K562 (cell line): ENCODE data around the gene ARR3. TPM values are rescaled to one million over a fixed set of nuclear protein-coding genes. Genes with fewer than 3 reads are reported as not detected.

ENCODE experiments used
- ATAC-seq: fragments of 200-7000 bp; cut with Tn5 transposase; 3 replicates; pipeline ENCODE4 v1.9.1; 2020; ENCODE audit warnings: moderate library complexity
- BruUV-seq: library from RNA; stranded (reverse); fragments of 400-500 nt; replicated peaks from 2 replicates; lab custom pipeline; 2021; lab: Mats Ljungman, UMichigan
- CTCF ChIA-PET: fragments of 300-600 bp; formaldehyde crosslinking; extraction: SDS; loops from one replicate; lab custom pipeline; 2021; ENCODE audit warnings: low intra/inter-chr PET ratio; lab: Yijun Ruan, JAX
- POLR2A ChIA-PET: fragments of 300-600, 350-650 bp; sonication (Branson Sonifier 250); formaldehyde crosslinking; extraction: SDS; loops from one replicate; lab custom pipeline; 2021; ENCODE audit warnings: antibody characterized with exemption, inconsistent platforms; lab: Yijun Ruan, JAX
- DNase-seq, 4 experiments: peaks; one replicate each; pipeline versions ENCODE4 v3.0.0 to v3.0.0-alpha.2; 2011 to 2018; ENCODE audit warnings: low spot score in 3 of 4, mixed read lengths in 3 of 4; ENCODE audit errors: extremely low read depth in 1 of 4
- FAIRE-seq: peaks from 2 replicates; lab custom pipeline; 2011; peaks lifted over from hg19 to GRCh38; lab: Jason Lieb, UNC
- H2AFZ ChIP-seq: 2 replicates; pipeline ENCODE4 v1.6.0; 2011; ENCODE audit warnings: low read depth, low read length, control low read depth, inconsistent platforms
- H3K27ac ChIP-seq: fragments of 200-600 bp; 3 replicates; pipeline ENCODE4 v1.8.0; 2011; ENCODE audit warnings: low read depth, mild to moderate bottlenecking, control low read depth, inconsistent platforms, low read length, moderate library complexity, mixed read lengths; ENCODE audit errors: extremely low read depth
- H3K27me3 ChIP-seq, 2 experiments: fragments of 300-600 bp in 1 of 2; 2 replicates in 1 of 2; 3 replicates in 1 of 2; pipeline versions ENCODE4 v1.6.0 to v1.8.0; 2011; ENCODE audit warnings: inconsistent platforms in 2 of 2, low read length in 2 of 2, mild to moderate bottlenecking in 1 of 2, mixed read lengths in 1 of 2, moderate library complexity in 1 of 2; ENCODE audit not compliant: control insufficient read depth in 2 of 2, insufficient read depth in 2 of 2
- H3K36me3 ChIP-seq: fragments of 300-600 bp; 3 replicates; pipeline ENCODE4 v1.8.0; 2011; ENCODE audit warnings: mild to moderate bottlenecking, low read length, inconsistent platforms; ENCODE audit not compliant: control insufficient read depth, insufficient read depth
- H3K4me1 ChIP-seq, 2 experiments: fragments of 200-600 bp in 1 of 2; replicated peaks in 1 of 2; 2 replicates in 1 of 2; 3 replicates in 1 of 2; pipeline versions ENCODE4 v1.5.1 to v1.8.0; 2011; ENCODE audit warnings: inconsistent platforms in 2 of 2, low read length in 2 of 2, mild to moderate bottlenecking in 1 of 2, mixed read lengths in 1 of 2, moderate library complexity in 1 of 2; ENCODE audit not compliant: control insufficient read depth in 2 of 2, insufficient read depth in 2 of 2
- H3K4me2 ChIP-seq: 2 replicates; pipeline ENCODE4 v1.6.1; 2011; ENCODE audit warnings: low read length, control low read depth, inconsistent platforms, mixed read lengths; ENCODE audit not compliant: insufficient read depth
- H3K4me3 ChIP-seq: fragments of 200-600 bp; sonication (generic), shearing (Covaris generic); 2 replicates; pipeline ENCODE4 v1.5.1; 2016; ENCODE audit warnings: control low read depth, inconsistent platforms
- H3K79me2 ChIP-seq: fragments of 200-600 bp; 3 replicates; pipeline ENCODE4 v1.8.0; 2011; ENCODE audit warnings: low read length, inconsistent platforms; ENCODE audit not compliant: control insufficient read depth, insufficient read depth
- H3K9ac ChIP-seq, 2 experiments: 2 replicates each; pipeline versions ENCODE4 v1.6.0 to v1.6.1; 2011; ENCODE audit warnings: low read depth in 2 of 2, low read length in 2 of 2, control low read depth in 1 of 2, inconsistent platforms in 1 of 2, mild to moderate bottlenecking in 1 of 2, mixed read lengths in 1 of 2; ENCODE audit not compliant: insufficient read depth in 1 of 2
- H3K9me1 ChIP-seq: one replicate; pipeline ENCODE4 v1.6.0; 2011; ENCODE audit warnings: inconsistent platforms, mild to moderate bottlenecking, low read length, moderate library complexity; ENCODE audit not compliant: control insufficient read depth, insufficient read depth
- H3K9me3 ChIP-seq: replicated peaks from 2 replicates; pipeline ENCODE4 v1.5.1; 2011; ENCODE audit warnings: low read depth, low read length, inconsistent platforms; ENCODE audit not compliant: control insufficient read depth, insufficient read depth
- H4K20me1 ChIP-seq: replicated peaks from 2 replicates; pipeline ENCODE4 v1.6.1; 2011; ENCODE audit warnings: low read length, inconsistent platforms, mixed read lengths; ENCODE audit not compliant: control insufficient read depth, insufficient read depth
- CREB1 ChIP-seq, 2 experiments: sonication (generic) in 1 of 2; formaldehyde crosslinking in 1 of 2; IDR thresholded peaks; 2 replicates each; pipeline versions ENCODE4 v1.6.1 to v1.8.0; 2012 to 2022; ENCODE audit warnings: inconsistent platforms in 1 of 2, mild to moderate bottlenecking in 1 of 2, missing genetic modification reagents in 1 of 2, moderate library complexity in 1 of 2
- FIP1L1 ChIP-seq: fragments of 200-400 bp; formaldehyde crosslinking; IDR thresholded peaks from 2 replicates; pipeline ENCODE4 v1.6.1; 2018; ENCODE audit warnings: mild to moderate bottlenecking, low read depth, low read length; ENCODE audit not compliant: poor library complexity, severe bottlenecking
- HINFP ChIP-seq: fragments of 450-650 bp; conservative IDR thresholded peaks from 2 replicates; pipeline ENCODE4 v1.6.1; 2016; ENCODE audit warnings: missing genetic modification characterization, low read depth, mild to moderate bottlenecking, control low read depth, missing compliant biosample characterization
- PHB ChIP-seq: fragments of 250-450 bp; sonication (Bioruptor Pico); IDR thresholded peaks from 2 replicates; pipeline ENCODE4 v1.5.0; 2021
- ZFP91 ChIP-seq: sonication (generic); formaldehyde crosslinking; IDR thresholded peaks from 2 replicates; pipeline ENCODE4 v1.8.0; 2022; ENCODE audit warnings: mild to moderate bottlenecking, missing genetic modification reagents
- WGBS: fragments of 100-300 bp; shearing (Covaris generic); methylation state at CpG from one replicate; pipeline ENCODE4 v1.1.6; 2016; ENCODE audit warnings: low coverage, mixed read lengths; ENCODE audit not compliant: insufficient coverage; ENCODE audit errors: missing lambda C conversion rate; 5-methylcytosine and 5-hydroxymethylcytosine counted together
- in situ Hi-C: fragments of 300-500 bp; cut with MboI; formaldehyde crosslinking; loops from 4 replicates; pipeline ENCODE4 v1.15.0; 2018; ENCODE audit warnings: inconsistent platforms, mixed read lengths
- intact Hi-C: fragments of 100-400 bp; cut with micrococcal nuclease; formaldehyde crosslinking; loops from 2 replicates; pipeline ENCODE4 v1.14.2; 2022
- polyA plus RNA-seq, 8 experiments: library from polyadenylated mRNA; depleted of rRNA in 4 of 8; stranded (reverse) in 5 of 8; unstranded in 3 of 8; fragments of >200 nt; fragmentation: Nextera tagmentation in 2 of 8; fragmentation: Illumina TruSeq in 1 of 8; extraction: Ambion mirVana in 2 of 8; extraction: Trizol in 1 of 8; gene quantifications; 2 replicates each; pipeline versions ENCODE4 v1.2.1 to v1.2.3, GENCODE V29; 2011 to 2014; ENCODE audit warnings: inconsistent platforms in 1 of 8, missing spikeins in 1 of 8
- total RNA-seq, 7 experiments: library from RNA; depleted of rRNA in 6 of 7; stranded (reverse); fragments of >200 nt in 6 of 7; fragmentation: Illumina TruSeq in 2 of 7; extraction: Trizol in 2 of 7; gene quantifications; 2 replicates each; pipeline versions ENCODE4 v1.2.1 to v1.2.3, GENCODE V29; 2011 to 2021; ENCODE audit warnings: low replicate concordance in 1 of 7

Gene ARR3
- total and polyA plus RNA-seq, 9 of the 15 experiments (the other 6 are each of a cell fraction or from before 2014, with no cell fraction given): not detected

GRCh38 chrX:70292788-70293187 lies 24.7 kb downstream of the ARR3 start:
- WGBS: 0% methylated on average over 1 of the region's 1 CpG
- Histone ChIP-seq H4K20me1 (no peaks in the 10 kb centered on the region), H3K4me3 (no peak overlapping the region)

DNA sequence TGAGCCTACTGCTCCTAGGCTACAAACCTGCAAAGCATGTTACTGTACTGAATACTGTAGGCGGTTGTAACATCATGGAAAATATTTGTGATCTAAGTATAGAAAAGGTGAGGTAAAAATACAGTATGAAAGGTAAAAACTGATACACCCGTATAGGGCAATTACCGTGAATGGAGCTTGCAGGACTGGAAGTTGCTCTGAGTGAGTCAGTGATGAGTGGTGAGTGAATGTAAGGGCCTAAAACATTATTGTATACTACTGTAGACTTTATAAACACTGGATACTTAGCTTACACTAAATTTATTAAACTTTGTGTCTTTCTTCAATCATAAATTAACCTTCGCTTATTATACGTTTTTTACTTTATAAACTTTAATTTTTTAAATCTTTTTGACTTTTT lies 25.5 kb downstream of the ARR3 start:
- Histone ChIP-seq H3K27ac (no peak overlapping the region), H3K27me3 (no peaks in the 10 kb centered on the region), H3K4me1 (no peaks in the 10 kb centered on the region; a peak in 1 of 5 replicates), H3K79me2 (peaks cover 44% of the 10 kb centered on the region), H3K9me1 (no peaks in the 10 kb centered on the region), H3K4me3 (no peak overlapping the region), H4K20me1 (no peaks in the 10 kb centered on the region), H3K36me3 (peaks cover 48% of the 10 kb centered on the region), H3K9ac (no peak overlapping the region), H3K9me3 (no peaks in the 10 kb centered on the region), H3K4me2 (no peak overlapping the region), H2AFZ (no peak overlapping the region)
- intact Hi-C loops (no loop called here), in situ Hi-C loops (no loop called here)
- no TSS peak for BruUV-seq
- 89% methylated on average over 5 of the region's 5 CpGs for WGBS
- CTCF ChIA-PET: no interaction called here
- POLR2A ChIA-PET: interaction anchor here (1.5 kb wide), 1 partner anchor 10 kb away, joined by 4 read pairs; no protein-coding TSS in a partner anchor
- DNase-seq: no peak
- TF ChIP-seq FIP1L1 (no peak), CREB1 (IDR thresholded peaks at IDR 0.05) (no peak), CREB1 (CRISPR knock-in tag; IDR thresholded peaks at IDR 0.05) (no peak), PHB (no peak), ZFP91 (CRISPR knock-in tag) (no peak)
- no peak for FAIRE-seq
- ATAC-seq: no peak

More at GRCh38 chrX:70292788-70293187, 24.7 kb downstream of the ARR3 start:
- no peak overlapping the region for H2AFZ ChIP-seq
- ATAC-seq (no peak), DNase-seq (no peak), FAIRE-seq (no peak)
- H3K9me3 ChIP-seq: no peaks in the 10 kb centered on the region
- in situ Hi-C loops (no loop called here), intact Hi-C loops (no loop called here)
- no peak overlapping the region for H3K4me2 ChIP-seq
- no peak overlapping the region for H3K9ac ChIP-seq
- ChIA-PET CTCF (no interaction called here), POLR2A (interaction anchor here (1.5 kb wide), 1 partner anchor 9 kb away, joined by 4 read pairs; no protein-coding TSS in a partner anchor)
- H3K9me1 ChIP-seq: no peaks in the 10 kb centered on the region
- no peak overlapping the region for H3K27ac ChIP-seq
- peaks cover 44% of the 10 kb centered on the region for H3K79me2 ChIP-seq
- no peaks in the 10 kb centered on the region for H3K27me3 ChIP-seq
- no TSS peak for BruUV-seq
- H3K36me3 ChIP-seq: peaks cover 49% of the 10 kb centered on the region
- no peaks in the 10 kb centered on the region; a peak in 1 of 5 replicates for H3K4me1 ChIP-seq
- no peak for TF ChIP-seq HINFP (tag)
